GM12891 (cell line): ENCODE data around the gene PEX6.

ENCODE experiments used
- DNase-seq: peaks from one replicate; pipeline ENCODE4 v3.0.0; 2011; ENCODE audit warnings: low spot score; ENCODE audit not compliant: insufficient read length
- FAIRE-seq: peaks from 2 replicates; lab custom pipeline; 2011; peaks lifted over from hg19 to GRCh38; lab: Jason Lieb, UNC
- PAX5 ChIP-seq: IDR thresholded peaks from 2 replicates; pipeline ENCODE4 v1.6.1; 2011; ENCODE audit warnings: low read length, moderate library complexity, mild to moderate bottlenecking; ENCODE audit not compliant: insufficient read depth, severe bottlenecking
- POLR2A ChIP-seq: IDR thresholded peaks from 2 replicates; pipeline ENCODE4 v1.6.1; 2011; ENCODE audit warnings: low read depth, low read length, control low read depth
- POLR2AphosphoS5 ChIP-seq: IDR thresholded peaks from 2 replicates; pipeline ENCODE4 v1.6.1; 2011; ENCODE audit warnings: low read depth, low read length, control low read depth
- POU2F2 ChIP-seq: IDR thresholded peaks from 2 replicates; pipeline ENCODE4 v1.6.1; 2011; ENCODE audit warnings: low read depth, mild to moderate bottlenecking, control low read depth, low read length, moderate library complexity
- SPI1 ChIP-seq: IDR thresholded peaks from 2 replicates; pipeline ENCODE4 v1.6.1; 2011; ENCODE audit warnings: low read depth, low read length, control low read depth
- TAF1 ChIP-seq: IDR thresholded peaks from 2 replicates; pipeline ENCODE4 v1.6.1; 2011; ENCODE audit warnings: low read depth, low read length, control low read depth

PEX6 gene

GRCh38 chr6:42978487-42978838, 518 bp downstream of the PEX6 start:
- TF ChIP-seq POU2F2 (no peak), SPI1 (no peak), PAX5 (no peak), POLR2A (no peak), POLR2AphosphoS5 (no peak), TAF1 (no peak)
- DNase-seq (no peak), FAIRE-seq (no peak)

- DNase-seq: no peak
- no peak for FAIRE-seq
Measured at GRCh38 chr6:42974919-42975505, 4.0 kb downstream of the PEX6 start.

GRCh38 chr6:42973926-42974325, 5.1 kb downstream of the PEX6 start:
- FAIRE-seq: no peak
- no peak for TF ChIP-seq TAF1
- no peak for TF ChIP-seq PAX5
- TF ChIP-seq POLR2A: no peak
- no peak for TF ChIP-seq POU2F2
- TF ChIP-seq POLR2AphosphoS5: no peak
- no peak for TF ChIP-seq SPI1
- no peak for DNase-seq

More at GRCh38 chr6:42974919-42975505, 4.0 kb downstream of the PEX6 start:
- TF ChIP-seq POLR2AphosphoS5: no peak
- TF ChIP-seq POLR2A: no peak
- no peak for TF ChIP-seq POU2F2
- no peak for TF ChIP-seq TAF1
- no peak for TF ChIP-seq SPI1
- no peak for TF ChIP-seq PAX5

GRCh38 chr6:42971746-42972327, 7.1 kb downstream of the PEX6 start:
- DNase-seq (no peak), FAIRE-seq (no peak)
- TF ChIP-seq POLR2A: no peak
- TF ChIP-seq SPI1: no peak
- TF ChIP-seq POU2F2: no peak
- no peak for TF ChIP-seq POLR2AphosphoS5
- TF ChIP-seq TAF1: no peak
- no peak for TF ChIP-seq PAX5

GRCh38 chr6:42970871-42971612, 7.9 kb downstream of the PEX6 start:
- DNase-seq (no peak), FAIRE-seq (no peak)
- TF ChIP-seq TAF1: no peak
- TF ChIP-seq PAX5: no peak
- TF ChIP-seq SPI1: no peak
- no peak for TF ChIP-seq POLR2A
- no peak for TF ChIP-seq POU2F2
- TF ChIP-seq POLR2AphosphoS5: no peak

- no peak for FAIRE-seq
- TF ChIP-seq TAF1: no peak
- no peak for TF ChIP-seq POLR2A
- TF ChIP-seq SPI1: no peak
- no peak for TF ChIP-seq POU2F2
- no peak for TF ChIP-seq PAX5
- no peak for TF ChIP-seq POLR2AphosphoS5
- DNase-seq: no peak
Measured at GRCh38 chr6:42969934-42970333, 9.0 kb downstream of the PEX6 start.

GRCh38 chr6:42969431-42969830, 9.6 kb downstream of the PEX6 start:
- TF ChIP-seq POLR2AphosphoS5 (no peak), POLR2A (no peak), TAF1 (no peak), POU2F2 (no peak), PAX5 (no peak), SPI1 (no peak)
- FAIRE-seq (no peak), DNase-seq (no peak)

- TF ChIP-seq POLR2AphosphoS5: no peak
- TF ChIP-seq TAF1: no peak
- no peak for TF ChIP-seq PAX5
- TF ChIP-seq POLR2A: no peak
- TF ChIP-seq SPI1: no peak
- TF ChIP-seq POU2F2: no peak
- DNase-seq (no peak), FAIRE-seq (no peak)
Measured at GRCh38 chr6:42968783-42969182, 10.2 kb downstream of the PEX6 start.

GRCh38 chr6:42968126-42968701, 10.8 kb downstream of the PEX6 start:
- FAIRE-seq (no peak), DNase-seq (no peak)
- TF ChIP-seq SPI1 (no peak), POLR2A (no peak)
